NT2/D1 (cell line): ENCODE measurements around the gene PATJ.

Source experiments
- SUZ12 ChIP-seq: IDR thresholded peaks from 2 replicates; pipeline ENCODE4 v1.6.1; 2011; ENCODE audit not compliant: insufficient read length, insufficient read depth; ENCODE audit errors: extremely low read depth
- YY1 ChIP-seq: IDR thresholded peaks from 2 replicates; pipeline ENCODE4 v1.6.1; 2011; ENCODE audit not compliant: insufficient read length, insufficient read depth
- ZNF274 ChIP-seq: IDR thresholded peaks from 2 replicates; pipeline ENCODE4 v1.6.1; 2011; ENCODE audit warnings: mild to moderate bottlenecking, low read depth, low read length

DNA sequence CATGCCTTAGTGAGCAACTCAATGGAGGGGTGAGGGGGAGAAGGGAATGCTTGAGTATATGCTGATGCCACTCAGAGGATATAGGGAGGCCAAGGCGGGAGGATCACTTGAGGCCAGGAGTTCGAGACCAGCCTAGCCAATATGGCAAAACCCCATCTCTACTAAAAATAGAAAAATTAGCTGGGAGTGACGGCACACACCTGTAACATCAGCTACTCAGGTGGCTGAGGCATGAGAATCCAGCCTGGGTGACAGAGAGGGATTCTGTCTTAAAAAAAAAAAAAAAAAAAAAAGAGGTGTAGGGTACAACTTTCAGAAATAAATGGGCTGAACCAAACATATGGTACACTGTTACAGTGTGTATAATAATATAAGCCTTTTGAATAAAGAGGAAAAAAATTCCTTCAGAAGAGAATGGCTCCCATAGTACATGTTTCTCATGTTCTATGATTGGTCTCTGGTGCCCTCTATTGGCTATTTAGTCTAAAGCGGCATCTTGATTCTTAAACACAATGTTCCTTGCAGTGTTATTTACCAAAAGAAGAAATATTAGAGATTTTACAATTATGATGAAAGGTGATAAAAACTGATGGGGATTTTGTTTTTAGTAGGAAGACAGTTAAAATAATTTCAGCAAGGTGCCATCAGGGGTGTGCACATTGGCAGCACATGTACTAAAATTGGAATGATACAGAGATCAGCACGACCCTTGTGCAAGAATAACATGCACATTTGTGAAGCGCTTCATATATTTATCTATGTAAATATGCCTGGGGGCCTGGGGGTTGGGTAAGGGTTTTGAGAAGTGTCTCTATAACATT is 109.8 kb downstream of the PATJ start:
- no peak for TF ChIP-seq ZNF274
- no peak for TF ChIP-seq SUZ12
- TF ChIP-seq YY1, result no peak
